Panc1 (cell line): ENCODE results near the gene ZNF346. TPM values are rescaled to one million over a fixed set of nuclear protein-coding genes. Genes with fewer than 3 reads are reported as not detected.

Source experiments
- total RNA-seq: library from RNA; stranded (reverse); gene quantifications from one replicate; pipeline ENCODE4 v1.2.1, GENCODE V29; 2021; ENCODE audit not compliant: unreplicated experiment

ZNF346 gene
- total RNA-seq, 1 experiment from 2014 or later: 21.3 TPM

Other genes with a start within 250 kb of the ZNF346 start
- gene UNC5A, start 212.1 kb upstream of the ZNF346 start, total RNA-seq: 0.13 TPM
- gene HK3, start 123.3 kb upstream of the ZNF346 start, total RNA-seq: not detected
- gene UIMC1, start 15.9 kb upstream of the ZNF346 start, total RNA-seq: 37.1 TPM
- gene FGFR4, start 64.2 kb downstream of the ZNF346 start, total RNA-seq: 7.5 TPM
- gene NSD1, start 111.1 kb downstream of the ZNF346 start, total RNA-seq: 58.7 TPM